GM23338 (cell line): ENCODE results near the gene S100A3. TPM values are rescaled to one million over a fixed set of nuclear protein-coding genes. Genes with fewer than 3 reads are reported as not detected.

Experiments used
- ATAC-seq: fragments of 200-7000 bp; cut with Tn5 transposase; 3 replicates; pipeline ENCODE4 v1.9.1; 2020
- DNase-seq: peaks from one replicate; pipeline ENCODE4 v3.0.0-alpha.2; 2015; ENCODE audit warnings: low spot score
- H2AFZ ChIP-seq: fragments of 200-600 bp; sonication (generic); 2 replicates; pipeline ENCODE4 v1.8.0; 2016; ENCODE audit warnings: antibody characterized with exemption, mild to moderate bottlenecking, moderate library complexity
- H3F3A ChIP-seq: fragments of 200-600 bp; sonication (generic); replicated peaks from 2 replicates; pipeline ENCODE4 v1.8.0; 2017; ENCODE audit warnings: antibody characterized with exemption, mixed run types, low read depth
- H3K27ac ChIP-seq: fragments of 200-600 bp; sonication (generic); 2 replicates; pipeline ENCODE4 v1.6.1; 2016; ENCODE audit warnings: low read depth
- H3K27me3 ChIP-seq: fragments of 200-600 bp; sonication (generic); 2 replicates; pipeline ENCODE4 v1.8.0; 2016; ENCODE audit warnings: mild to moderate bottlenecking, mixed run types, moderate library complexity; ENCODE audit not compliant: insufficient read depth
- H3K36me3 ChIP-seq: fragments of 200-600 bp; sonication (generic); 2 replicates; pipeline ENCODE4 v1.8.0; 2016; ENCODE audit warnings: mild to moderate bottlenecking; ENCODE audit not compliant: insufficient read depth
- H3K4me1 ChIP-seq: fragments of 200-600 bp; sonication (generic); 2 replicates; pipeline ENCODE4 v1.8.0; 2016; ENCODE audit warnings: mild to moderate bottlenecking, moderate library complexity; ENCODE audit not compliant: insufficient read depth
- H3K4me2 ChIP-seq: fragments of 200-600 bp; sonication (generic); 2 replicates; pipeline ENCODE4 v1.7.1; 2017; ENCODE audit warnings: mixed run types
- H3K4me3 ChIP-seq: fragments of 200-600 bp; sonication (generic); 2 replicates; pipeline ENCODE4 v1.6.1; 2016; ENCODE audit warnings: mixed run types
- H3K79me2 ChIP-seq: fragments of 200-600 bp; sonication (generic); replicated peaks from 2 replicates; pipeline ENCODE4 v1.8.0; 2017; ENCODE audit warnings: mild to moderate bottlenecking; ENCODE audit not compliant: insufficient read depth
- H3K9me2 ChIP-seq: fragments of 200-600 bp; sonication (generic); 2 replicates; pipeline ENCODE4 v1.8.0; 2017; ENCODE audit not compliant: insufficient read depth
- H4K20me1 ChIP-seq: fragments of 200-600 bp; sonication (generic); replicated peaks from 2 replicates; pipeline ENCODE4 v1.8.0; 2017; ENCODE audit warnings: mild to moderate bottlenecking; ENCODE audit not compliant: insufficient read depth
- H3K27ac Mint-ChIP-seq: 2 replicates; pipeline ENCODE4 v1.8.0; 2020; ENCODE audit warnings: inconsistent platforms, mild to moderate bottlenecking, moderate library complexity, mixed read lengths
- H3K27me3 Mint-ChIP-seq: 3 replicates; pipeline ENCODE4 v1.8.0; 2022; ENCODE audit warnings: low read depth, mild to moderate bottlenecking, moderate library complexity, mixed read lengths, inconsistent platforms; ENCODE audit not compliant: insufficient read depth, poor library complexity
- H3K36me3 Mint-ChIP-seq: 3 replicates; pipeline ENCODE4 v1.8.0; 2021; ENCODE audit warnings: low read depth, mild to moderate bottlenecking, inconsistent platforms, moderate library complexity, mixed read lengths
- H3K4me1 Mint-ChIP-seq: 3 replicates; pipeline ENCODE4 v1.8.0; 2020; ENCODE audit warnings: mild to moderate bottlenecking, inconsistent platforms, mixed read lengths
- H3K4me3 Mint-ChIP-seq: 3 replicates; pipeline ENCODE4 v1.8.0; 2021; ENCODE audit warnings: moderate library complexity, mild to moderate bottlenecking, inconsistent platforms, mixed read lengths
- H3K9me3 Mint-ChIP-seq: 3 replicates; pipeline ENCODE4 v1.8.0; 2020; ENCODE audit warnings: moderate library complexity, mild to moderate bottlenecking, inconsistent platforms, mixed read lengths
- CREB1 ChIP-seq: fragments of 250-450 bp; sonication (Bioruptor Pico); IDR thresholded peaks from 2 replicates; pipeline ENCODE4 v1.5.0; 2020; ENCODE audit warnings: low read depth, mild to moderate bottlenecking, moderate library complexity
- CTCF ChIP-seq, 2 experiments: fragments of 200-600 bp in 1 of 2; sonication (generic) in 1 of 2; conservative IDR thresholded peaks; 2 replicates each; pipeline versions ENCODE4 v1.5.1 to v1.6.1; 2016 to 2017; ENCODE audit warnings: antibody characterized with exemption in 2 of 2, low read depth in 2 of 2, mild to moderate bottlenecking in 2 of 2, moderate library complexity in 1 of 2
- EZH2 ChIP-seq: fragments of 200-600 bp; sonication (generic); IDR thresholded peaks from one replicate; pipeline ENCODE4 v1.8.0; 2017; ENCODE audit warnings: antibody characterized with exemption, mild to moderate bottlenecking, low read depth; ENCODE audit not compliant: unreplicated experiment
- JUNB ChIP-seq: IDR thresholded peaks from one replicate; pipeline ENCODE4 v1.6.1; 2016; ENCODE audit warnings: antibody characterized with exemption; ENCODE audit not compliant: unreplicated experiment
- NANOG ChIP-seq: IDR thresholded peaks from 2 replicates; pipeline ENCODE4 v1.6.1; 2016; ENCODE audit warnings: antibody characterized with exemption, borderline replicate concordance
- POLR2AphosphoS5 ChIP-seq: IDR thresholded peaks from 2 replicates; pipeline ENCODE4 v1.6.1; 2016; ENCODE audit warnings: antibody characterized with exemption, low read depth
- REST ChIP-seq: IDR thresholded peaks from one replicate; pipeline ENCODE4 v1.6.1; 2018; ENCODE audit warnings: antibody characterized with exemption; ENCODE audit not compliant: unreplicated experiment
- STAT1 ChIP-seq: IDR thresholded peaks from one replicate; pipeline ENCODE4 v1.6.1; 2016; ENCODE audit warnings: antibody characterized with exemption; ENCODE audit not compliant: unreplicated experiment
- polyA plus RNA-seq: library from polyadenylated mRNA; unstranded; fragments of >200 nt; fragmentation: Nextera tagmentation; extraction: Ambion mirVana; gene quantifications from 2 replicates; pipeline ENCODE4 v1.2.1, GENCODE V29; 2016
- total RNA-seq: library from RNA; depleted of rRNA; stranded (reverse); fragments of >200 nt; shearing (Covaris generic); gene quantifications from 2 replicates; pipeline ENCODE4 v1.2.3, GENCODE V29; 2014
- TF ChIP-seq, protein P1 (sequence below): IDR thresholded peaks from 2 replicates; pipeline ENCODE4 v1.6.1; 2016; ENCODE audit warnings: antibody characterized with exemption

The S100A3 gene
- total and polyA plus RNA-seq, 2 experiments from 2014 or later: not detected

- H2AFZ ChIP-seq: peak overlapping the region; percentile 97
- TF ChIP-seq POLR2AphosphoS5: no peak
- peak; percentile 92 for TF ChIP-seq CTCF (conservative IDR thresholded peaks at IDR 0.05; ENCODE audit: low read depth in 2 of 2)
- TF ChIP-seq JUNB: no peak
- no peak for TF ChIP-seq STAT1
- TF ChIP-seq EZH2: no peak
- peak; percentile 80 for TF ChIP-seq CREB1 (CRISPR knock-in tag)
- TF ChIP-seq, protein P1, sequence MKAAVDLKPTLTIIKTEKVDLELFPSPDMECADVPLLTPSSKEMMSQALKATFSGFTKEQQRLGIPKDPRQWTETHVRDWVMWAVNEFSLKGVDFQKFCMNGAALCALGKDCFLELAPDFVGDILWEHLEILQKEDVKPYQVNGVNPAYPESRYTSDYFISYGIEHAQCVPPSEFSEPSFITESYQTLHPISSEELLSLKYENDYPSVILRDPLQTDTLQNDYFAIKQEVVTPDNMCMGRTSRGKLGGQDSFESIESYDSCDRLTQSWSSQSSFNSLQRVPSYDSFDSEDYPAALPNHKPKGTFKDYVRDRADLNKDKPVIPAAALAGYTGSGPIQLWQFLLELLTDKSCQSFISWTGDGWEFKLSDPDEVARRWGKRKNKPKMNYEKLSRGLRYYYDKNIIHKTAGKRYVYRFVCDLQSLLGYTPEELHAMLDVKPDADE: no peak
These were observed 19.5 kb upstream of the S100A3 start for GRCh38 chr1:153568367-153569099.

DNA sequence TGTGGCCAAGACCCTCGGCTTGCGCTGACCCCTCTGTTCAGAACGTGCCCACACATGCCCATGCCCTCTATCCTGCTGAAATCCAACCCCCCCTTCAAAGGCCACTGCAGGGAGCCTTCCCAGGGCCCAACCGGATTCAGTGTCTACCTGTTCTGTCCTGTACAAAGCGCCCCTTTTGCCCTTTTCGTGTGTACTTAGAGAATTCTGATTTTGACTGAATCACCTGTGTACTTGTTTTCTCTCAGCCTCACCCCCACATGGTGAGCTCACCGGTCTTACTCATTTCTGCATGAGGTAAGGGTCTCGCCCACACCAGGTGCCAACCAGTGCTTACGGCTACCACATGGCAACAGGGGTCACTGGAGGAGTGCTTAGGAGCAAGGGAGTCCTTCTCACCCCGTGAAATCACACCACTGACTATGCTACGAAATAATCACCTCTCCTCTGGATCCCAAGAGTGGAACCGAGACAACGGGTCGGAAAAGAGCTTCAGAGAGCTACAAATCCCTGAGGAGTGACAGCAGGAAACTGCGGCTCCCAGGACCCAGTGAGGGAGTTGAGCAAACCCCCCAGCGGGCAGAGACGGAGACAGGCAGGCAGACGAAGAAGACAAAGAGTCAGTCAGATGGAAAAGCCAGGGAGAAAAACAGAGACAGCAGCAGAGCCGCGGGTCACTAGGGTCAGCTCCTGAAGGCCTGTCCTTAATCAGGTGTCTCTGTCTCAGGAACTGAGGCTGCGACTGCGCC lies 18.7 kb upstream of the S100A3 start:
- ATAC-seq (peak; percentile 9), DNase-seq (peak; percentile 57)
- Histone ChIP-seq H3K9me2 (no peaks in the 10 kb centered on the region), H3K79me2 (no peaks in the 10 kb centered on the region), H3F3A (peaks cover 6% of the 10 kb centered on the region; the same call in 1 of the 2 replicates), H3K4me1 (peaks cover 18% of the 10 kb centered on the region), H2AFZ (peak overlapping the region; percentile 67), H4K20me1 (no peaks in the 10 kb centered on the region), H3K27ac (peak overlapping the region; percentile 70; the same call in 1 of the 2 replicates), H3K4me2 (peak overlapping the region; percentile 74), H3K4me3 (peak overlapping the region; percentile 34; the same call in 1 of the 2 replicates), H3K36me3 (no peaks in the 10 kb centered on the region), H3K27me3 (no peaks in the 10 kb centered on the region)
- no peaks in the 10 kb centered on the region for H3K9me3 Mint-ChIP-seq
- no peaks in the 10 kb centered on the region for H3K36me3 Mint-ChIP-seq
- peaks cover 36% of the 10 kb centered on the region for H3K4me1 Mint-ChIP-seq
- peaks cover 16% of the 10 kb centered on the region for H3K27me3 Mint-ChIP-seq
- peak overlapping the region; percentile 62 for H3K27ac Mint-ChIP-seq
- H3K4me3 Mint-ChIP-seq: peak overlapping the region; percentile 57; the same call in 2 of the 3 replicates
- no peak for TF ChIP-seq CREB1 (CRISPR knock-in tag)
- TF ChIP-seq JUNB: no peak
- TF ChIP-seq REST: no peak
- no peak for TF ChIP-seq POLR2AphosphoS5
- TF ChIP-seq NANOG: no peak

More at GRCh38 chr1:153568367-153569099, 19.5 kb upstream of the S100A3 start:
- Mint-ChIP-seq H3K27me3 (peaks cover 14% of the 10 kb centered on the region), H3K9me3 (peaks cover 1% of the 10 kb centered on the region; the same call in 1 of the 3 replicates), H3K4me3 (peak overlapping the region; percentile 57), H3K36me3 (no peaks in the 10 kb centered on the region), H3K27ac (peak overlapping the region; percentile 80; the same call in 1 of the 2 replicates), H3K4me1 (peaks cover 36% of the 10 kb centered on the region)
- DNase-seq: peak; percentile 97
- Histone ChIP-seq H3F3A (peaks cover 6% of the 10 kb centered on the region; the same call in 1 of the 2 replicates), H3K27me3 (no peaks in the 10 kb centered on the region), H4K20me1 (no peaks in the 10 kb centered on the region), H3K79me2 (no peaks in the 10 kb centered on the region), H3K4me2 (peak overlapping the region; percentile 74), H3K36me3 (no peaks in the 10 kb centered on the region), H3K9me2 (no peaks in the 10 kb centered on the region), H3K27ac (peak overlapping the region; percentile 70; the same call in 1 of the 2 replicates), H3K4me3 (peak overlapping the region; percentile 34; the same call in 1 of the 2 replicates), H3K4me1 (peaks cover 18% of the 10 kb centered on the region)
- peak; percentile 75 for ATAC-seq
